GM18873 (cell line): ENCODE data around the gene CYSRT1.

Source experiments
- ATAC-seq: cut with Tn5 transposase; IDR thresholded peaks from one replicate; pipeline ENCODE4 v1.9.1; 2021; ENCODE audit warnings: mild to moderate bottlenecking, moderate library complexity, moderate number of reproducible peaks; ENCODE audit not compliant: unreplicated experiment, low FRiP score

The CYSRT1 gene

DNA sequence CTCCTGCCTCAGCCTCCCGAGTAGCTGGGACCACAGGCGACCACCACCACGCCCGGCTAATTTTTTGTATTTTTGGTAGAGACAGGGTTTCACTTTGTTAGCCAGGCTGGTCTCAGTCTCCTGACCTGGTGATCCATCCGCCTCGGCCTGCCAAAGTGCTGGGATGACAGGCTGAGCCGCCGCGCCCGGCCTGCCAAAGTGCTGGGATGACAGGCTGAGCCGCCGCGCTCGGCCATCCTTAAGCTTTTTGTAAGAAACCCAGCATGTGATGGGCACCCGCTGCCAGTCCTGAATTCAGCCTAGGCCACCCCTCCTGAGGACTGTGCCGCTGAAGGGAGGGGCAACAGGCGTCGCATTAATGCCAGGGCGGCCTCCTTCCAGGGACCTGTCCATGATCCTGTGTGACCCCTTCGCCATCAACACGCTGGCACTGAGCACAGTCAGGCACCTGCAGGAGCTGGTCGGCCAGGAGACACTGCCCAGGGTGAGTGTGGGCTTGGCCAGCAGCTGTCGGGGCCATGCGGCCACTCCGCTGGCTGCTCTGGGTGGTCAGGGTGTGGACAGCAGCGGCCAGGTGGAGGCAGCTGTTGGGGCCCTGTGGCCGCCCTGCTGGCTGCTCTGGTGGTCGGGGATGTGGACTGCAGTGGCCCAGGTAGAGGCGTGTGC, 40.7 kb downstream of the CYSRT1 start:
- no peak for ATAC-seq

DNA sequence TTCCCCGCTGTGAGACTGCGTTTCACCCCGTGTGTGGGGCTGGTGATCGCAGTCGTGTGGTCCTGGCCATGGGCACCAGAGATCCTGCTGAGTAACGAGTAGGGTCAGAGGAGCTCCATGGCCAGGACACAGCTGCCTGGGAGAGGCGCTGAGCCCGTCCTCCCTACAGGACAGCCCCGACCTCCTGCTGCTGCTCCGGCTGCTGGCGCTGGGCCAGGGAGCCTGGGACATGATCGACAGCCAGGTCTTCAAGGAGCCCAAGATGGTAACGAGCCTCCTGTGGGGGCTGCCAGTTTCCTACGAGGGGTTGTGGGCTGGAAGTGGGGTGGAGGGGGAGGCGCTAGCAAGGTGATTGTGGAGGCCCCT, 41.2 kb downstream of the CYSRT1 start:
- ATAC-seq: no peak

DNA sequence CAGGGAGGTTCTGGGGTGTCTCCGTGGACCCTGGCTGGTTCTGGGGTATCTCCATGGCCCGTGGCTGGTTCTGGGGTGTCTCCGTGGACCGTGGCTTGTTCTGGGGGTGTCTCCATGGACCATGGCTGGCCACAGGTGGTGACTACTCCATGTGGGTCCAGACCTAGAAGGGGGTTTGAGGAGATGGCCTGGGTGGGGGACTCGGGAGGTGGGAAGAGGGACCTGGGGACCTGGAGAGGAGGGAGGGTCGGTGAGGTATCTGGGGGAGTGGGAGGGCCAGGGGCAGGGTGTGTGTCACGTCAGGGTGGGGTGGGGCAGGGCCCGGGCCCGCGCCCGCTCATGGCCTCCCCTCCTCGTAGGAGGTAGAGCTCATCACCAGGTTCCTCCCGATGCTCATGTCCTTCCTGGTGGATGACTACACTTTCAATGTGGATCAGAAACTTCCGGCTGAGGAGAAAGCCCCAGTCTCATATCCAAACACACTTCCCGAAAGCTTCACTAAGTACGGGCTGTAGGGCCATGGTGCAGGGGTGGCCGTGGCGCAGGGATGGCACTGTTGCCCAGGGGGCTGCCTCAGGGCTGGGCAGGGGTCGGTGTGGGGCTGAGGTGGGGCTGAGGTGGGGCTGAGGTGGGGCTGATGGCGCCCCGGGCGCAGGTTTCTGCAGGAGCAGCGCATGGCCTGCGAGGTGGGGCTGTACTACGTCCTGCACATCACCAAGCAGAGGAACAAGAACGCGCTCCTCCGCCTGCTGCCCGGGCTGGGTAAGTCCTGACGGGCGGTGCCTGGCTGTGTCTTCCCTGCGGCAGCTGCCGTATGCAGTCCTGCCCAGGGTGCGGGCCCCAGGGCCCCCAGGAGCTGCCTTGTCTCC, 41.8 kb downstream of the CYSRT1 start:
- no peak for ATAC-seq

DNA sequence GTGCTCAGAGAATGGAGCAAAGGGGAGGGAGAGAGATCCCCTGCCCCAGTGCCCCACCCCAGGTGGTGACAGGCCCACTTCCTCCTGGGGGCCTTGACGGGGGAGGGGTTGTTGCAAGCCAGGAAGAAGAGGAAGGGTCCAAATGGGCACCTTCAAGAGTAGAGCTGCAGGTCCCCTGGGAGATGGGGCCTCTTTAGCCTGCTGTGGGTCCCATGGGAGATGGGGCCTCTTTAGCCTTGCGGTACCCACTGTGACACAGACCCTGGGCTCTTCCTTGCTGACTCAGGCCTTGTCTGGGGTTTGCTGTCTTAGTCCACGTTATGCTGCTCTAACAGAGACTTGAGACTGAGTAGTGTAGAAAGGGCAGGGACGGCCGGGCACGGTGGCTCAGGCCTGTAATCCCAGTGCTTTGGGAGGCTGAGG, 43.0 kb downstream of the CYSRT1 start:
- ATAC-seq: no peak

DNA sequence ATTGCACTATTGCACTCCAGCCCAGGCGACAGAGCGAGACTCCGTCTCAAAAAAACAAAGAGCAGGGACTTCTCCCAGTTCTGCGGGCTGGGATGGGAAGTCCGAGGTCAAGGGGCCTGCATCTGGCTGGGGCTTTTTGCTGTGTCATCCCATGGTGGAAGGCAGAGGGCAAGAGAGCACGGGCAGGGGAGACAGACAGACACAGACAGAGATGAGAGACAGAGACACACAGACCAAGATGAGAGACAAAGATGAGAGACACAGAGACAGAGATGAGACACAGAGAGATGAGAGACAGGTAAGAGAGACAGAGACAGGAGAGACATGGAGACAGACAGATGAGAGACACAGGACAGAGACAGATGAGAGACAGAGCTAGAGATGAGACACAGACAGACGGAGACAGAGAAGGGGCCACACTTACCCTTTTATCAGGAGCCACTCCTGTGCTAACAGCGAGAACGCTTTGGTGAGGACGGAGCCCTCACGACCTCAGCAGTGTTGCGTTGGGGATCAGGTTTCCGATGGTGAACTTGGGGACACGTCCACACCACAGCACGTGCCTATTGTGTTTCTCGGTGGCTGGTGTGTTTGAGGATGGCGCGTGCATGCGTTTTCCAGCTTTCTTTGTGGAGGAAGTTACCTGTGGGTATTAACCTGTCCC, 43.7 kb downstream of the CYSRT1 start:
- no peak for ATAC-seq

GRCh38 chr9:137269231-137269772, 44.3 kb downstream of the CYSRT1 start:
- ATAC-seq: no peak

- no peak for ATAC-seq
Observed at GRCh38 chr9:137270929-137271695, 46.1 kb downstream of the CYSRT1 start.

DNA sequence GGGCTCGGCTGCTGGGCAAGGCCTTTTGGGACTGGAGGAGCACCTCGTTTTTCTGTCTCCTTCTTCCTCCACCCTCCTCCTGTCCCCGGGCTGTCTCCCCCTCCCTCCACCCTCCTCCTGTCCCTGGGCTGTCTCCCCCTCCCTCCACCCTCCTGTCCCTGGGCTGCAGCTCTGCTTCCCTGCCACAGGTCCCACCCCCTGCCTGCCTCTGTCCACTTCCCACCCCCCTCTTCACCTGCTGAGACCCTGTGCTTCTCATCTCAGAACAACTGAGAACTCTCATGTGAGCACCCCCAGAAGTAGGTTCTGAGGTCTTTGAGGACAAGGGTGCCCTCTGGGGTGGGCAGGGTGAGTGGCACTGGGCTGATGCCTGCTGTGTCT, 46.7 kb downstream of the CYSRT1 start:
- no peak for ATAC-seq

DNA sequence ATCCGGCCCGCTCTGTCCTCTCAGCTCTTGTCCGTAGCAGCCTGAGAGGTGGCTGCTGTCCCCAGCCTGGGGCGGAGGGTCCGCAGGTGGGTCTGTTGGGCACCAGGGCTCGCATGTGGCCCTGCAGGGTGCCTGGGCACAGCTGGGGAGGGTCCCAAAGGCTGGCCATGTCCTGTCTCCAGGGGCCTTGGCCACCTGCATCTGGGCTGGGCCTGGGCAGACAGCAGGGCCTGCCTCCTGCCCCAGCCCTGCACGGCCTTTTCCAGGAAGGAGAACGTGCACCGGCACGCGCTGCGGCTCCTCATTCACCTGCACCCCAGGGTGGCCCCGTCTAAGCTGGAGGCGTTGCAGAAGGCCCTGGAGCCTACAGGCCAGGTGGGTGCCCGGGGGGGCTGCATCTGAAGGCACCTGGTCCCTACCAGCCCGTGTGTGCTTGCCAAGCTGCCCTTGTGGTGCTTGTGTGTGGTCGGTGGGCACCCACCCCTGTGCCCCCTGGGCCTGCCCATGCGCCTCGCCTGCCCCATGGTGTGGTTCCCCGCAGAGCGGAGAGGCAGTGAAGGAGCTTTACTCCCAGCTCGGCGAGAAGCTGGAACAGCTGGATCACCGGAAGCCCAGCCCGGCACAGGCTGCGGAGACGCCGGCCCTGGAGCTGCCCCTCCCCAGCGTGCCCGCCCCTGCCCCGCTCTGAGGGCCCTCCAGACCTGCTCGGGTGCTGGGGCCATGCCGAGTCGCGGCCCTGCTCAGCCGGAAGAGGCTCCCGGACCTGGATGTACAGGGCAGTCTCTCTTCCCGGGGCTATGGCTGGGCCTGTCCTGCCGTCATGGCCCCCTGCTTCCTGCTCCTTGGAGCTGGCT, 47.5 kb downstream of the CYSRT1 start:
- ATAC-seq: no peak

- no peak for ATAC-seq
Observed at GRCh38 chr9:137273095-137273490, 48.1 kb downstream of the CYSRT1 start.

- ATAC-seq: no peak
Observed at GRCh38 chr9:137273611-137274320, 48.8 kb downstream of the CYSRT1 start.

GRCh38 chr9:137275203-137275587, 50.2 kb downstream of the CYSRT1 start:
- no peak for ATAC-seq
